Fibroblast of lung (primary cell): ENCODE measurements around the gene PCDH15. TPM values are rescaled to one million over a fixed set of nuclear protein-coding genes. Genes with fewer than 3 reads are reported as not detected.

Experiments
- DNase-seq, 2 donors: peaks; one replicate each; pipeline versions ENCODE4 v3.0.0 to v3.0.0-alpha.2; 2010; ENCODE audit warnings: low read depth in 2 of 2
- H2AFZ ChIP-seq: 2 replicates; pipeline ENCODE4 v1.5.1; 2012; ENCODE audit warnings: low read length, control low read depth, inconsistent platforms
- H3K27ac ChIP-seq: 2 replicates; pipeline ENCODE4 v1.5.1; 2011; ENCODE audit warnings: low read length, control low read depth; ENCODE audit not compliant: insufficient read depth
- H3K27me3 ChIP-seq: 2 replicates; pipeline ENCODE4 v1.5.1; 2011; ENCODE audit warnings: mild to moderate bottlenecking, low read length; ENCODE audit not compliant: control insufficient read depth, insufficient read depth
- H3K36me3 ChIP-seq: 2 replicates; pipeline ENCODE4 v1.5.1; 2011; ENCODE audit warnings: low read length; ENCODE audit not compliant: control insufficient read depth, insufficient read depth
- H3K4me1 ChIP-seq: 2 replicates; pipeline ENCODE4 v1.5.1; 2011; ENCODE audit warnings: low read length; ENCODE audit not compliant: control insufficient read depth, insufficient read depth; ENCODE audit errors: extremely low read depth
- H3K4me2 ChIP-seq: 2 replicates; pipeline ENCODE4 v1.5.1; 2011; ENCODE audit warnings: low read length, control low read depth; ENCODE audit not compliant: insufficient read depth; ENCODE audit errors: extremely low read depth
- H3K4me3 ChIP-seq, 4 experiments: fragments of 200-600 bp in 1 of 4; sonication (generic) in 1 of 4; replicated peaks in 1 of 4; 2 replicates each; pipeline ENCODE4 v1.5.1; 2011 to 2016; ENCODE audit warnings: low read length in 4 of 4, low read depth in 3 of 4, mild to moderate bottlenecking in 3 of 4, control low read depth in 2 of 4, inconsistent platforms in 1 of 4, mixed read lengths in 1 of 4; ENCODE audit not compliant: insufficient read depth in 1 of 4; ENCODE audit errors: control extremely low read depth in 1 of 4
- H3K79me2 ChIP-seq: 2 replicates; pipeline ENCODE4 v1.5.1; 2012; ENCODE audit warnings: mild to moderate bottlenecking, low read length, inconsistent platforms; ENCODE audit not compliant: control insufficient read depth, insufficient read depth
- H3K9ac ChIP-seq: 2 replicates; pipeline ENCODE4 v1.5.1; 2011; ENCODE audit warnings: mild to moderate bottlenecking, low read length, control low read depth; ENCODE audit not compliant: insufficient read depth
- H3K9me3 ChIP-seq: 2 replicates; pipeline ENCODE4 v1.5.1; 2012; ENCODE audit warnings: low read depth, low read length; ENCODE audit not compliant: control insufficient read depth, insufficient read depth
- H4K20me1 ChIP-seq: 2 replicates; pipeline ENCODE4 v1.5.1; 2011; ENCODE audit warnings: low read length; ENCODE audit not compliant: control insufficient read depth, insufficient read depth; ENCODE audit errors: extremely low read depth
- CTCF ChIP-seq, 2 donors: IDR thresholded peaks in 1 of 2; conservative IDR thresholded peaks in 1 of 2; 1 replicate in 1 of 2; 2 replicates in 1 of 2; pipeline ENCODE4 v1.5.1; 2011 to 2012; ENCODE audit warnings: low read length in 2 of 2, control low read depth in 1 of 2, inconsistent platforms in 1 of 2, low read depth in 1 of 2, mild to moderate bottlenecking in 1 of 2
- EZH2 ChIP-seq: IDR thresholded peaks from 2 replicates; pipeline ENCODE4 v1.5.1; 2012; ENCODE audit warnings: low read length, control low read depth, mild to moderate bottlenecking; ENCODE audit errors: missing control alignments
- polyA plus RNA-seq, 2 donors: library from polyadenylated mRNA; depleted of rRNA in 1 of 2; stranded (reverse) in 1 of 2; unstranded in 1 of 2; fragments of >200 nt; gene quantifications; 2 replicates each; pipeline ENCODE4 v1.2.1, GENCODE V29; 2011 to 2012; ENCODE audit warnings: missing spikeins in 1 of 2
- total RNA-seq: library from RNA; depleted of rRNA; stranded (reverse); fragments of >200 nt; gene quantifications from 2 replicates; pipeline ENCODE4 v1.2.1, GENCODE V29; 2014

PCDH15 gene
- total and polyA plus RNA-seq, 2 donors (not counting 1 experiment from before 2014, with no cell fraction given), result under 0.01 TPM; not detected in 1

DNA sequence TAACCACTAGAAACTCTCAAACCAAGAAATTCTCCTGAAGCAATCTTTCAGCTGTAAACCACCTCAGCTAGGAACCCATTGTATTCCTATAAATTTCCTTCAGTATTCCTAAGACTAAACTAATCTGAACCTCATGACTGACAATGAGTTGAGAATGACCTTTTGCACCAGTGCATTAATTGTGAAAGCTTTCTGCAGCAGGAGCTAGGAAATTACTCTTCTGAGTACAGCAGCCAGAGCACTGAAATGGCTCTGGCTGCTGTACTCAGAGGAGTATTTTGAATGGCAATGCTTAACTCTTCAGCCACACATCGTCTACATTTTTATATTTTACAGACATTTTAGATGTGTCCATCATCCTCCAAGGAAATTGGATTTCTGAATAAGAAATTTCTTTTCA is 109.7 kb downstream of the PCDH15 start:
- DNase-seq, result no peak
- Histone ChIP-seq H3K9me3 (no peaks in the 10 kb centered on the region), H3K4me1 (no peaks in the 10 kb centered on the region), H3K36me3 (no peaks in the 10 kb centered on the region), H3K27ac (no peak overlapping the region), H3K79me2 (no peaks in the 10 kb centered on the region), H3K27me3 (no peaks in the 10 kb centered on the region), H2AFZ (no peak overlapping the region), H3K4me3 (no peak overlapping the region), H3K4me2 (no peak overlapping the region), H4K20me1 (no peaks in the 10 kb centered on the region), H3K9ac (no peak overlapping the region)
- no peak for TF ChIP-seq EZH2
- no peak for TF ChIP-seq CTCF (conservative IDR thresholded peaks at IDR 0.05 in 1 of 2, IDR thresholded peaks at IDR 0.05 in 1 of 2; ENCODE audit: low read depth in 1 of 2, low read length in 2 of 2)

GRCh38 chr10:54682554-54682953 is 118.5 kb downstream of the PCDH15 start:
- DNase-seq, result no peak
- Histone ChIP-seq H3K36me3 (no peaks in the 10 kb centered on the region), H3K27me3 (no peaks in the 10 kb centered on the region), H3K9me3 (no peaks in the 10 kb centered on the region), H3K4me2 (no peak overlapping the region), H4K20me1 (no peaks in the 10 kb centered on the region), H2AFZ (no peak overlapping the region), H3K4me1 (no peaks in the 10 kb centered on the region), H3K79me2 (no peaks in the 10 kb centered on the region), H3K27ac (no peak overlapping the region), H3K9ac (no peak overlapping the region), H3K4me3 (no peak overlapping the region)
- TF ChIP-seq CTCF (conservative IDR thresholded peaks at IDR 0.05 in 1 of 2, IDR thresholded peaks at IDR 0.05 in 1 of 2; ENCODE audit: low read depth in 1 of 2, low read length in 2 of 2) (no peak), EZH2 (no peak)

GRCh38 chr10:54681136-54681535 is 119.9 kb downstream of the PCDH15 start:
- Histone ChIP-seq H2AFZ (no peak overlapping the region), H3K36me3 (no peaks in the 10 kb centered on the region), H3K27ac (no peak overlapping the region), H3K27me3 (no peaks in the 10 kb centered on the region), H3K79me2 (no peaks in the 10 kb centered on the region), H3K4me3 (no peak overlapping the region), H3K4me1 (no peaks in the 10 kb centered on the region), H3K9ac (no peak overlapping the region), H3K4me2 (no peak overlapping the region), H3K9me3 (no peaks in the 10 kb centered on the region), H4K20me1 (no peaks in the 10 kb centered on the region)
- no peak for DNase-seq
- TF ChIP-seq CTCF (conservative IDR thresholded peaks at IDR 0.05 in 1 of 2, IDR thresholded peaks at IDR 0.05 in 1 of 2; ENCODE audit: low read depth in 1 of 2, low read length in 2 of 2) (no peak), EZH2 (no peak)
